ENCODE data around the gene USP1.

Gene USP1, protein sequence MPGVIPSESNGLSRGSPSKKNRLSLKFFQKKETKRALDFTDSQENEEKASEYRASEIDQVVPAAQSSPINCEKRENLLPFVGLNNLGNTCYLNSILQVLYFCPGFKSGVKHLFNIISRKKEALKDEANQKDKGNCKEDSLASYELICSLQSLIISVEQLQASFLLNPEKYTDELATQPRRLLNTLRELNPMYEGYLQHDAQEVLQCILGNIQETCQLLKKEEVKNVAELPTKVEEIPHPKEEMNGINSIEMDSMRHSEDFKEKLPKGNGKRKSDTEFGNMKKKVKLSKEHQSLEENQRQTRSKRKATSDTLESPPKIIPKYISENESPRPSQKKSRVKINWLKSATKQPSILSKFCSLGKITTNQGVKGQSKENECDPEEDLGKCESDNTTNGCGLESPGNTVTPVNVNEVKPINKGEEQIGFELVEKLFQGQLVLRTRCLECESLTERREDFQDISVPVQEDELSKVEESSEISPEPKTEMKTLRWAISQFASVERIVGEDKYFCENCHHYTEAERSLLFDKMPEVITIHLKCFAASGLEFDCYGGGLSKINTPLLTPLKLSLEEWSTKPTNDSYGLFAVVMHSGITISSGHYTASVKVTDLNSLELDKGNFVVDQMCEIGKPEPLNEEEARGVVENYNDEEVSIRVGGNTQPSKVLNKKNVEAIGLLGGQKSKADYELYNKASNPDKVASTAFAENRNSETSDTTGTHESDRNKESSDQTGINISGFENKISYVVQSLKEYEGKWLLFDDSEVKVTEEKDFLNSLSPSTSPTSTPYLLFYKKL

DNA sequence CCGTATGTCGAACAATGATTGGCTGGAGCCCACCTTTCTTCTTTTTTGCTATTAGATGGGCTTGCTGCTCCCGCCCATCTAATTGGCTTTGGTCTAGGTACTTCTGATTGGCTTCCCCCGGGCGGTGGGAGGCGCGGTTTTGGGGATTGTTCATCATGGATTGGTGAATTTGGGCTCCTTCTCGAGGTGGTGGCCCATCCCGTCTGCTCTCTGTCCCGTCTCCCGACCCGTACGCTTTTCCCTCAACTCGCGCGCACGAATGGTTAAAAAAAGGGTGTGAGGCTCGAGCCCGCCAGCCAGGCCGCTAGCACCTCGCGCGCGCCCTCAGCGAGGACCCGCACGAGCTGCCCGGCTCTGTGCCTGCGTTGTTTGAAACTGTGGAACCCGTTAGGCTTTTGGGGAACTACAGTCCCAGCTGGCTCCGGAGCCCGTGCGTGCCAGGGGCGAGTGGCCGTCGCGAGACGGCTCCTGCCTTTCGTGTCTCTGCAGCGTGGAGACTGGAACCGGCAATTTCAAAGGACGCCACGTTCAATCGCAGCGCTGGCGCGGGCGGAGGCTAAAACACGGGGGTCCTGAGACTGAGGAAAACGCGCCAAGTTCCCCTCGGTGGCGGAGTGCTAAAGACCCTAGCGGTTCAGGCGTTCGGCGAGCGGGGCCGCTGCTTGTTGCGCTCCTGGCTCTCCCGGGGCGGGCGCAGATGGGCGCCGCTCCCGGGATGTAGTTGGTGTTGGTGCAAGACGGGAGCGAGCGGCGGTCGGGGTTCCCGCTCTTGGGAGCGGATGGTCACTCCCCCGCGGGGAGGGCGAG is at the start of gene USP1:
USP1 (plus strand) TSS at position 584 of the 807 bp plus-strand sequence. CDS start 2,819 bp downstream, outside the sequence.
- Mint-ChIP-seq H3K36me3 (peaks cover 9% of the 10 kb centered on the region), H3K27ac (peak within 1 kb of the TSS; percentile 98)

DNA sequence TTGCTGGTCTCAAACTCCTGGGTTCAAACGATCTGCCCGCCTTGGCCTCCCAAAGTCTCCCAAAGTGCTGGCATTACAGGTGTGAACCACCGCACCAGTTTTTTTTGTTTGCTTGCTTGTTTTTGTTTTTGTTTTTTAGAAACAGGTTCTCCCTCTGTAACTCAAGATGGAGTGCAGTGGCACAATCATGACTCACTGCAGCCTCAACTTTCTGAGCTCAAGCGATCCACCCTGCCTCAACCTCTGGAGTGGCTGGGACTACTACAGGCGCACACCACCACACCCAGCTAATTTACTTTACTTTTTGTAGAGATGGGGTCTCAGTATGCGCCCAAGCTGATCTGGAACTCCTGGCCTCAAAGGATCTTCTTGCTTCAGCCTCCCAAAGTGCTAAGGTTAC is 47.3 kb upstream of the USP1 start:
- ATAC-seq (ENCODE audit: low read depth) (no peak), DNase-seq (ENCODE audit: low spot score in 2 of 2) (no peak)
- H3K4me3 Mint-ChIP-seq = no peak overlapping the region
- no peaks in the 10 kb centered on the region for H3K9me3 Mint-ChIP-seq
- H3K4me1 Mint-ChIP-seq = no peaks in the 10 kb centered on the region
- no peak overlapping the region for H3K27ac Mint-ChIP-seq
- H3K36me3 Mint-ChIP-seq = no peaks in the 10 kb centered on the region
- peaks cover 6% of the 10 kb centered on the region for H3K27me3 Mint-ChIP-seq

More for the DNA sequence above, at the start of gene USP1:
- Mint-ChIP-seq H3K4me3 (peak within 1 kb of the TSS; percentile 93), H3K27me3 (no peaks in the 10 kb centered on the region), H3K4me1 (peaks cover 18% of the 10 kb centered on the region), H3K9me3 (peaks cover 4% of the 10 kb centered on the region)
- DNase-seq (ENCODE audit: low spot score in 2 of 2) = peak; percentile 95
- peak; percentile 72 for ATAC-seq (ENCODE audit: low read depth)

DNA sequence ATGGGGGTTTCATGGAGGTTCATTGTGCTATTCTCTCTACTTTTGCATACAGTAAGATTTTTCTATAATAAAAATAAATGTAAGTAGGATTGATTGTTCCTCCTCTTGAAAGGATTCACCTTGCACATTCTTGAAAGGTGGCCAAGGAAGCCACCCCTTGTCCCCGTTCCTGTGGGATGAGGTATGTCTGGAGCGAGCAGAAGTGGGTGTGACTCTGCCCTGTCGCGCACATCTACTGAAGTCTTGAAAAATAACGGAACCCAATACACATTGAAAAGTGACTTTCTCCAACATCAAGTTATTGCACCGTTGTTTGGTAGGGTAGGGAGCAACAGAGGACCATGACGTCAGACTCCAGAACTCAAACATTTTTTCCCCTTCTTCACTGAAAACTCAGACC is 46.8 kb upstream of the USP1 start:
- H3K36me3 Mint-ChIP-seq = no peaks in the 10 kb centered on the region
- ATAC-seq (ENCODE audit: low read depth) = no peak

DNA sequence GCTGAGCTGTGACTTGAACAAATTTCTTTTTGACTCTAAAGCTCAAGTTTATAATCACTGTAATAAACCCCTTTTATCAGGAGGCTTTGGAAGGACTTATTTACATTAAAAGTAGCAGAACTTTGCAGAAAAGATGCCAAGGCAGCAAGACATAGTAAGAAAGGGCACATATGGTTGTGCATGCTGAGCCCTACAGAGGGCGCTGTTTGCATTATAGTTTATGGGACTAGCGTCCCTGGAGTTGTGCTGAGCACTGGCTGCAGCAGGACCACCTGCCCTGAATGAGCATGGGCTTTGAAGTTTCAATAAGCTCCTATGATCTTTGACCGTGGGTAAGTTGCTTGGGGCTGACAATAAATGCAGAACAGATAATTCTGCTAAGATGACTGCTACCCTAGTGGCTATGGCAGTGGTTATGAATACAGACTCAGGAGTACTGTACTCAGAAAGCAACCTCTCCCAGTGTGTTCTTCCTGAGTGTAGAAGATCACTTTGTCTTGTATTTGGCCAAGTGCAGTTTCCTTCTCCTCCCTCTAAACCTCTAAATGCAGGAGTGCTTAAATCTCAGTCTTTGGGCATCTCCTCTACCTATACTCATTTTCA is 45.4 kb upstream of the USP1 start:
- Mint-ChIP-seq H3K4me1 (no peaks in the 10 kb centered on the region), H3K9me3 (no peaks in the 10 kb centered on the region), H3K36me3 (no peaks in the 10 kb centered on the region), H3K27me3 (peaks cover 6% of the 10 kb centered on the region), H3K27ac (no peak overlapping the region), H3K4me3 (no peak overlapping the region)
- DNase-seq (ENCODE audit: low spot score in 2 of 2) (no peak), ATAC-seq (ENCODE audit: low read depth) (no peak)

More for the DNA sequence above, 46.8 kb upstream of the USP1 start:
- Mint-ChIP-seq H3K27ac (no peak overlapping the region), H3K4me3 (no peak overlapping the region), H3K9me3 (no peaks in the 10 kb centered on the region), H3K27me3 (peaks cover 6% of the 10 kb centered on the region), H3K4me1 (no peaks in the 10 kb centered on the region)
- DNase-seq (ENCODE audit: low spot score in 2 of 2) = no peak

DNA sequence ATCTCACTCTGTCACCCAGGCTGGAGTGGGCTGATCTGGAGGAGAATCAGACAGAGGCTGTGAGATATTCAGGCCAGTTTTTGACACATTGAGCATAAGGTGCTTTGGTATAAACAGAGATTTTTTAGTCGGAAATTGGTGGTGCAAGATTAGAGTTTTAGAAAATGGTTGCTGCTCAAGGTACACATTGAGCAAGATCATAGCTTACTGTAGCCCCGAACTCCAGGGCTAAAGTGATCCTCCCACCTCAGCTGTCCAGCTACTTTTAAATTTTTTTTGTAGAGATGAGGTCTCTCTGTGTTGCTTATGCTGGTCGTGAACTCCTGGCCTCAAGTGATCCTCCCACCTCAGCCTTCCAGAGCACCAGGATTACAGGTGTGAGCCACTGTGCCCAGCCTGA is 43.9 kb upstream of the USP1 start:
- no peak overlapping the region for H3K27ac Mint-ChIP-seq
- H3K4me3 Mint-ChIP-seq = no peak overlapping the region
- H3K36me3 Mint-ChIP-seq = no peaks in the 10 kb centered on the region
- DNase-seq (ENCODE audit: low spot score in 2 of 2) (no peak), ATAC-seq (ENCODE audit: low read depth) (no peak)
- H3K9me3 Mint-ChIP-seq = no peaks in the 10 kb centered on the region
- no peaks in the 10 kb centered on the region for H3K4me1 Mint-ChIP-seq
- H3K27me3 Mint-ChIP-seq = peaks cover 5% of the 10 kb centered on the region

DNA sequence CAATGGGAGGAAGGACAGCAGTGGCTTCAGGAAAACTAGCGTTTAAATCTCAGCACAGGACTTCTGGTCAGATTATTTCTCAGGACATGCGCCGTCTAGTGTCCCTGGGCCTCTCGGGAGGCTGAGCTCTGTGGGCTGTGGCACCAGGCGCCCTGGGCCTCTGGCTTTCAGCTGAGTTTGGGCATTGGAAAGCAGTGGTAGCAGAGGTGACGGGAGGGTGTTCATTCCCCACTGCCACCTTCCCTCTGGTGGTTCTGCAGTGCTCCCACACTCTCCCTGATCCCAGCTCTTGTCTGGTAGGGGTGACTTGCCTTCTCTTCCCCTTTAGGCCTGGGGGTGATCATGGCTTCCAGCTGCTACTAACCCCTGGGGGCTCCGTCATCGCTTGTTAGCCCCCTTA is 42.2 kb upstream of the USP1 start:
- Mint-ChIP-seq H3K27me3 (peaks cover 5% of the 10 kb centered on the region), H3K4me3 (no peak overlapping the region)
- no peak for ATAC-seq (ENCODE audit: low read depth)

DNA sequence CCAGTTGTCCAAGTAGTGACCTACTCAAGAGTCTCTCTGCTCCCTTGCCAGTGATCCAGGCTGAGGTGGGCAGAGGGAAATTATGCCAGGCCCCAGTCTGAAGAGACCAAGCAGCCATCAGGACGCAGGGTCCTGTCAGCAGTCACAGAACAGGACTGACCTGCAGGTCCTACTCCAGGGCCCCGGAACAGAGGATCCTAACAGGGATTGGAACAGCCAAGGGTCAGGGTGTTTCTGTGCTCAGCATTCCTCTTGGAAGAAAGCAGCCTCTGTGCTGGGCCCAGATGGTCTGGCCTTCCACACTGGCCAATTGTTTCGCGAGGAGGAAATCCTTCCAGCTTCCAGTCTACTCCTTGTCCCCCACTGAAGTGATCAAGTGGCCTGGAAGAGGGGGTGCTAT is 41.6 kb upstream of the USP1 start:
- no peak overlapping the region for H3K27ac Mint-ChIP-seq
- H3K4me1 Mint-ChIP-seq = no peaks in the 10 kb centered on the region
- H3K9me3 Mint-ChIP-seq = no peaks in the 10 kb centered on the region
- peaks cover 5% of the 10 kb centered on the region for H3K27me3 Mint-ChIP-seq
- H3K4me3 Mint-ChIP-seq = no peak overlapping the region
- no peaks in the 10 kb centered on the region for H3K36me3 Mint-ChIP-seq
- DNase-seq (ENCODE audit: low spot score in 2 of 2) (no peak), ATAC-seq (ENCODE audit: low read depth) (no peak)

More for the DNA sequence above, 42.2 kb upstream of the USP1 start:
- no peaks in the 10 kb centered on the region for H3K36me3 Mint-ChIP-seq
- no peaks in the 10 kb centered on the region for H3K4me1 Mint-ChIP-seq
- H3K27ac Mint-ChIP-seq = no peak overlapping the region
- H3K9me3 Mint-ChIP-seq = no peaks in the 10 kb centered on the region
- no peak for DNase-seq (ENCODE audit: low spot score in 2 of 2)

DNA sequence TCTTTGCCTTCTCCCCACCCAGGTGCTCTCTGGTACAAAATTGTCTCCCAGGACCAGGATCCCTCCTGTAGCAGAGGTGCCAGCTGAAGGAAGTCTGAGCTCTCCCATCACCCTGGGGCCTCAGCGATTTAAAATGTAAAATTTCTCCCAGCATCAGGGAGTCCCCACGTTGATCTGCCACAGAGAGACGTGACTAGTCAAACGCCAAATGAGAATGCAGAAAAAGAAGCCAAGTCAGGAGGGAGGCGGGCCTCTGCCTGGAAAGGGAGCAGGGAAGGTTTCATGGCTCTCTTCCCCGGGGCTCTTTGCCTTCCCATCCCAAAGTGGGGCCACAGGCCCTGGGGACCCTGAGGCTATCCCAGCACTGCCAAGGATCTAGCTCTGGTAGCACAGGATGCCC is 40.0 kb upstream of the USP1 start:
- no peak for DNase-seq (ENCODE audit: low spot score in 2 of 2)
- Mint-ChIP-seq H3K36me3 (no peaks in the 10 kb centered on the region), H3K4me1 (no peaks in the 10 kb centered on the region), H3K27ac (no peak overlapping the region), H3K4me3 (no peak overlapping the region), H3K9me3 (no peaks in the 10 kb centered on the region), H3K27me3 (peaks cover 5% of the 10 kb centered on the region)
- no peak for ATAC-seq (ENCODE audit: low read depth)

DNA sequence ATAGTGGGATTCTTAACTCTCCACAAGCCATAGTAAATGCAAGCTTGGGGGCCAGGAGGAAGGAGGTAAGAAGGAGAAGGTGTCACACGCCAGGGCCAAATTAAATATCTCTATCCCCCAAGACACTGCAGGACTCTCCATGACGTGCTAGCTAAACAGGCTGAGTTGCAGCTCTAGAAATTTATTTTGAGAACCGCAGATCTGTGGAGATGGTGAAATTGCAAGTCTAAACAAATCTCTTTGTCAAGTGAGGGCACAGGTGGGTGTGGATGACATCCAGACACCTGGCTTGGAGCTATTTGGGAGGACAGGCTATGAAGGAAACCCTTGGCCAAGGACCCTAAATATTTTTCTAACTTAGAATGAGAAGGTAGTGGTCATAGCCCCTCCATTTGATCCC is 39.5 kb upstream of the USP1 start:
- H3K27me3 Mint-ChIP-seq = peaks cover 4% of the 10 kb centered on the region
- H3K4me3 Mint-ChIP-seq = no peak overlapping the region
- no peaks in the 10 kb centered on the region for H3K4me1 Mint-ChIP-seq
- no peaks in the 10 kb centered on the region for H3K9me3 Mint-ChIP-seq
- no peak overlapping the region for H3K27ac Mint-ChIP-seq
- ATAC-seq (ENCODE audit: low read depth) (no peak), DNase-seq (ENCODE audit: low spot score in 2 of 2) (no peak)
- H3K36me3 Mint-ChIP-seq = no peaks in the 10 kb centered on the region

DNA sequence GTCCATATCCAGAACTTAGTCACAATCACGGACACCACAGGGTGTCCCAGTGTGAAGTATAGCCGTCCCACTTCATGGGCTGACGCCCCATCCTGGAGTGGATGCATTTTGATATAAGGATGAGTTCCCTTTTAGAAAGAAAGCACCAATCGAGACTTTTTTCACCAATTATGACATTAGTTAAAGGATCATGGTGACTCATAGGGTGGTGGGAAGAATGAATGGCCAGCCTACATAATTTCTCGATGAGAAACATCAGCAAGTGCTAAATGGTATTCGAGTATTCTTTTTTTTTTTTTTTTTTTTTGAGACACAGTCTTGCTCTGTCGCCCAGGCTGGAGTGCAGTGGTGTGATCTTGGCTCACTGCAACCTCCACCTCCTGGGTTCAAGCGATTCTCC is 38.5 kb upstream of the USP1 start:
- no peaks in the 10 kb centered on the region for H3K4me1 Mint-ChIP-seq
- no peaks in the 10 kb centered on the region for H3K36me3 Mint-ChIP-seq
- DNase-seq (ENCODE audit: low spot score in 2 of 2) = no peak
- H3K27me3 Mint-ChIP-seq = peaks cover 4% of the 10 kb centered on the region
- no peaks in the 10 kb centered on the region for H3K9me3 Mint-ChIP-seq
- H3K27ac Mint-ChIP-seq = no peak overlapping the region
- H3K4me3 Mint-ChIP-seq = no peak overlapping the region
- ATAC-seq (ENCODE audit: low read depth) = no peak

DNA sequence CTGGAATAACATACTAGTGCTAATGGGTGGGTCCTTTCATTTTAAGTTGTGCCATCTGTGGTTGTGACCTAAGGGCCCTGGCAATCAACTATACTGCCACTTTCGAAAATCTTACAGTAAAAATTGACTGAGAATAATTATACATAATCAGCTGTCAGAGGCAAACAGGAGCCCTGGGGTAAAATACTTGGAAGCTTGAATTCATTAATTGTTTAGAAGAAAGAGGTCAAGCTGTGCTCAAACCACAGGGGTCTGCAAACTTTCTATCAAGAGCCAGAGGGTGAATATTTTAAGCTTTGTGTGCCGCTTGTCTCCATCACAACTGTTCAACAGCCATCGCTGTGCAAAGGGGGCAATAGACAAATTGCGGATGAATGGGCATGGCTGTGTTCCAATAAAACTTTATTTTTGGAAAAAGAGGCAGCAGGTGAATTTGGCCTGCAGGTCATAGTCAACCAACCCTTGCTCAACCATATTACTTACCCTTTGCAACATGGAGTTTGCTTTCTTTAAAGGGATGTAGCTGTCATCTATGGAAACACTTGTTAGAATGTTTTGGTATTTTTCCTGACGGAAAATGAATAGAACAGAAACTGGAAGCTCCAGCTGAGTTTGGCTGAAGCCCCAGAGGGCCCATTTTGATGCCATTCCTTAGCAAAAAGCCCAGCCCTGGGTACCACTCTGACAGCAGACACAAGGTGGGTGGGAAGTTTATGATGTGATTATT is 35.7 kb upstream of the USP1 start:
- H3K4me1 Mint-ChIP-seq = no peaks in the 10 kb centered on the region
- no peak for DNase-seq (ENCODE audit: low spot score in 2 of 2)
- H3K4me3 Mint-ChIP-seq = no peak overlapping the region
- no peaks in the 10 kb centered on the region for H3K36me3 Mint-ChIP-seq
- no peak for ATAC-seq (ENCODE audit: low read depth)
- H3K27ac Mint-ChIP-seq = no peak overlapping the region
- no peaks in the 10 kb centered on the region for H3K9me3 Mint-ChIP-seq
- peaks cover 2% of the 10 kb centered on the region for H3K27me3 Mint-ChIP-seq

DNA sequence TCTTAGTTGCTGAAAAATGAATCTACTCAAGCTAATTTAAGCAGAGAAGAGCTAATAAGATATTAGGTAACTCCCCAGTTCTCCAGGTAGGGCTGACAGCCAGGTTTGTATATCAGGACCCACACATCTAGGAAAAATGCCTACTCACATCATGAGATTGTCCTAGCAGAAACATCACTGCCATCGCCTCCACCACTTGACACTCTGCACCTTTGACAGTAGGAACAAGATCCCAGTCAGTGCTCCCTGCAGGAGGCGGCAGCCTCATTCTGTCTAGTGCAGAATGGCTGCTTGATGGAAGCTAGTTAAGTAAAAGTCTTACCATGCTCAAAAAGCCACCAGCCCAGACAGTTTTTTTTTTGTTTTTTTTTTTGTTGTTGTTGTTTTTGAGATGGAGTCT is 31.6 kb upstream of the USP1 start:
- ATAC-seq (ENCODE audit: low read depth) (no peak), DNase-seq (ENCODE audit: low spot score in 2 of 2) (no peak)
- Mint-ChIP-seq H3K27me3 (no peaks in the 10 kb centered on the region), H3K9me3 (no peaks in the 10 kb centered on the region), H3K4me3 (no peak overlapping the region), H3K4me1 (no peaks in the 10 kb centered on the region), H3K27ac (no peak overlapping the region), H3K36me3 (no peaks in the 10 kb centered on the region)

DNA sequence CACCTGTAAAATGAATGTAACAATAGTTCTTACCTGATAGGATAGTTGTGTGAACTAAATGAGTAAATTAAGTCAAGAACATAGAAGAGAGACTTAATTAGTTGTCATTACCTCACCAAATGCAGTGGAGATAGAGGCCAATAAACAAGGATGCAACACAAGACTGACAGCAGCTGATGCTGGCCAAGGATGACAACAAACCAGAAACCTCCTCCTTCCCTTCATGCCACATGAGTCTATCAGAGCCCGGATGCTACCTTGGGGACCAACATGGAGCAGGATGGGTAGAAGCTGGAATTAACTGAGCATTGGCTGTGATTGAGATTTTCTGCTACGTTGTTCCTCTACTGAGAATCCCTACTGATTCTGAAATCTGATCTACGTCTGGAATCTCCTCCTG is 30.3 kb upstream of the USP1 start:
- Mint-ChIP-seq H3K9me3 (no peaks in the 10 kb centered on the region), H3K36me3 (no peaks in the 10 kb centered on the region), H3K27me3 (no peaks in the 10 kb centered on the region), H3K4me3 (no peak overlapping the region), H3K27ac (no peak overlapping the region), H3K4me1 (no peaks in the 10 kb centered on the region)
- ATAC-seq (ENCODE audit: low read depth) (no peak), DNase-seq (ENCODE audit: low spot score in 2 of 2) (no peak)

All from memory B cell (primary cell).